Upper lobe of left lung (tissue), 6 donors: ENCODE data around the gene SMYD3. TPM values are rescaled to one million over a fixed set of nuclear protein-coding genes. Genes with fewer than 3 reads are reported as not detected.

Source experiments
- ATAC-seq, 2 donors: fragments of 200-7000 bp; cut with Tn5 transposase; one replicate each; pipeline ENCODE4 v1.9.1; 2022; ENCODE audit warnings: mild to moderate bottlenecking in 2 of 2, moderate library complexity in 2 of 2; ENCODE audit not compliant: low FRiP score in 2 of 2
- DNase-seq, 2 donors: peaks; one replicate each; pipeline ENCODE4 v3.0.0-alpha.2; 2019 to 2020
- H3K27ac ChIP-seq, 4 donors: fragments of 200-600 bp; sonication (generic); one replicate each; pipeline ENCODE4 v1.5.1; 2016 to 2019
- H3K27me3 ChIP-seq, 4 donors: fragments of 200-600 bp; sonication (generic); one replicate each; pipeline ENCODE4 v1.5.1; 2017 to 2019
- H3K36me3 ChIP-seq, 4 donors: fragments of 200-600 bp; sonication (generic); one replicate each; pipeline ENCODE4 v1.5.1; 2016 to 2019
- H3K4me1 ChIP-seq, 4 donors: fragments of 200-600 bp; sonication (generic); one replicate each; pipeline ENCODE4 v1.5.1; 2018 to 2019
- H3K4me3 ChIP-seq, 4 donors: fragments of 200-600 bp; sonication (generic); one replicate each; pipeline ENCODE4 v1.5.1; 2017 to 2019; ENCODE audit warnings: mild to moderate bottlenecking in 2 of 4, moderate library complexity in 1 of 4
- H3K9me3 ChIP-seq, 4 donors: fragments of 200-600 bp; sonication (generic); one replicate each; pipeline ENCODE4 v1.5.1; 2018 to 2019
- CTCF ChIP-seq, 6 experiments: fragments of 450-650 bp in 4 of 6; fragments of 200-600 bp in 2 of 6; sonication (generic) in 2 of 6; IDR thresholded peaks; one replicate each; pipeline ENCODE4 v1.5.1; 2016 to 2019; ENCODE audit warnings: antibody characterized with exemption in 6 of 6
- EP300 ChIP-seq, 4 donors: sonication (generic); formaldehyde crosslinking; IDR thresholded peaks; one replicate each; pipeline ENCODE4 v1.5.1; 2017; ENCODE audit warnings: antibody characterized with exemption in 4 of 4, control low read depth in 2 of 4
- POLR2A ChIP-seq, 4 donors: fragments of 450-650 bp; IDR thresholded peaks; one replicate each; pipeline ENCODE4 v1.5.1; 2016 to 2017; ENCODE audit warnings: antibody characterized with exemption in 4 of 4, mild to moderate bottlenecking in 2 of 4
- POLR2AphosphoS5 ChIP-seq, 2 donors: sonication (generic); formaldehyde crosslinking; IDR thresholded peaks; one replicate each; pipeline ENCODE4 v1.5.1; 2017; ENCODE audit warnings: antibody characterized with exemption in 2 of 2
- WGBS, 2 donors: methylation state at CpG; one replicate each; pipeline ENCODE4 v1.1.5; 2017 to 2018; 5-methylcytosine and 5-hydroxymethylcytosine counted together
- total RNA-seq, 6 donors: library from RNA; depleted of rRNA in 4 of 6; stranded (reverse); fragments of >200 nt in 4 of 6; gene quantifications; one replicate each; pipeline versions ENCODE4 v1.1.0 to v1.2.1, GENCODE V29; 2016 to 2021
- donor health status: DM: no; HTN: no; CAD: no; lungs with moderate emphysema.
- donor health status: DM: no; HTN: yes; CAD: no; lungs with severe emphysema.

SMYD3 gene
- total RNA-seq, 6 donors from 2014 or later: 22.7 to 109 (median 34.0) TPM

GRCh38 chr1:245704765-245705164 lies 802.3 kb downstream of the SMYD3 start:
- TF ChIP-seq POLR2A (IDR thresholded peaks at IDR 0.05) (no peak), CTCF (IDR thresholded peaks at IDR 0.05) (no peak), POLR2AphosphoS5 (IDR thresholded peaks at IDR 0.05) (no peak), EP300 (IDR thresholded peaks at IDR 0.05) (no peak)
- Histone ChIP-seq H3K4me1 (no peaks in the 10 kb centered on the region), H3K36me3 (no peaks in the 10 kb centered on the region), H3K27ac (no peak overlapping the region), H3K4me3 (no peak overlapping the region), H3K9me3 (no peaks in the 10 kb centered on the region), H3K27me3 (no peaks in the 10 kb centered on the region)
- ATAC-seq (no peak), DNase-seq (no peak)
- 87 to 88% methylated on average over 7 of the region's 7 CpGs for WGBS, 2 donors

- no peaks in the 10 kb centered on the region for H3K4me1 ChIP-seq
- TF ChIP-seq CTCF (IDR thresholded peaks at IDR 0.05) (no peak), POLR2AphosphoS5 (IDR thresholded peaks at IDR 0.05) (no peak), EP300 (IDR thresholded peaks at IDR 0.05) (no peak), POLR2A (IDR thresholded peaks at IDR 0.05) (no peak)
These were observed 802.7 kb downstream of the SMYD3 start for GRCh38 chr1:245704341-245704740.

GRCh38 chr1:245702346-245702745 lies 804.7 kb downstream of the SMYD3 start:
- Histone ChIP-seq H3K27me3 (no peaks in the 10 kb centered on the region), H3K9me3 (no peaks in the 10 kb centered on the region), H3K4me3 (no peak overlapping the region), H3K27ac (no peak overlapping the region), H3K4me1 (no peaks in the 10 kb centered on the region), H3K36me3 (no peaks in the 10 kb centered on the region)
- TF ChIP-seq POLR2AphosphoS5 (IDR thresholded peaks at IDR 0.05) (no peak), EP300 (IDR thresholded peaks at IDR 0.05) (no peak), POLR2A (IDR thresholded peaks at IDR 0.05) (no peak), CTCF (IDR thresholded peaks at IDR 0.05) (no peak)
- ATAC-seq (no peak), DNase-seq (no peak)
- 93 to 95% methylated on average over 7 to 13 of the region's 13 CpGs for WGBS, 2 donors

More at GRCh38 chr1:245704341-245704740, 802.7 kb downstream of the SMYD3 start:
- Histone ChIP-seq H3K4me3 (no peak overlapping the region), H3K27ac (no peak overlapping the region), H3K27me3 (no peaks in the 10 kb centered on the region), H3K9me3 (no peaks in the 10 kb centered on the region), H3K36me3 (no peaks in the 10 kb centered on the region)
- ATAC-seq: no peak
- WGBS, 2 donors: 82 to 94% methylated on average over 4 to 6 of the region's 6 CpGs
- no peak for DNase-seq

- Histone ChIP-seq H3K36me3 (no peaks in the 10 kb centered on the region), H3K4me1 (no peaks in the 10 kb centered on the region), H3K4me3 (no peak overlapping the region), H3K9me3 (no peaks in the 10 kb centered on the region), H3K27me3 (no peaks in the 10 kb centered on the region), H3K27ac (no peak overlapping the region)
- no peak for ATAC-seq
- no peak for TF ChIP-seq POLR2A (IDR thresholded peaks at IDR 0.05)
- no peak for TF ChIP-seq POLR2AphosphoS5 (IDR thresholded peaks at IDR 0.05)
- TF ChIP-seq CTCF (IDR thresholded peaks at IDR 0.05): no peak
- TF ChIP-seq EP300 (IDR thresholded peaks at IDR 0.05): no peak
- WGBS, 2 donors: 78 to 84% methylated on average over 7 of the region's 7 CpGs
- DNase-seq: peak in 1 of 2 donors; percentile 16
These were observed 805.4 kb downstream of the SMYD3 start for GRCh38 chr1:245701631-245702030.

GRCh38 chr1:245700631-245701030 lies 806.4 kb downstream of the SMYD3 start:
- Histone ChIP-seq H3K4me1 (no peaks in the 10 kb centered on the region), H3K27me3 (no peaks in the 10 kb centered on the region), H3K9me3 (no peaks in the 10 kb centered on the region), H3K4me3 (no peak overlapping the region), H3K27ac (no peak overlapping the region), H3K36me3 (no peaks in the 10 kb centered on the region)
- TF ChIP-seq POLR2AphosphoS5 (IDR thresholded peaks at IDR 0.05) (no peak), POLR2A (IDR thresholded peaks at IDR 0.05) (no peak), CTCF (IDR thresholded peaks at IDR 0.05) (no peak), EP300 (IDR thresholded peaks at IDR 0.05) (no peak)
- WGBS, 2 donors: 93 to 95% methylated on average over 13 of the region's 13 CpGs
- DNase-seq (peak in 1 of 2 donors; percentile 42), ATAC-seq (no peak)
